ENCODE results near the gene IKZF3. TPM values are rescaled to one million over a fixed set of nuclear protein-coding genes. Genes with fewer than 3 reads are reported as not detected.

The IKZF3 gene
- total RNA-seq, 6 experiments from 2014 or later, result 0.22 to 1.9 (median 0.92) TPM

DNA sequence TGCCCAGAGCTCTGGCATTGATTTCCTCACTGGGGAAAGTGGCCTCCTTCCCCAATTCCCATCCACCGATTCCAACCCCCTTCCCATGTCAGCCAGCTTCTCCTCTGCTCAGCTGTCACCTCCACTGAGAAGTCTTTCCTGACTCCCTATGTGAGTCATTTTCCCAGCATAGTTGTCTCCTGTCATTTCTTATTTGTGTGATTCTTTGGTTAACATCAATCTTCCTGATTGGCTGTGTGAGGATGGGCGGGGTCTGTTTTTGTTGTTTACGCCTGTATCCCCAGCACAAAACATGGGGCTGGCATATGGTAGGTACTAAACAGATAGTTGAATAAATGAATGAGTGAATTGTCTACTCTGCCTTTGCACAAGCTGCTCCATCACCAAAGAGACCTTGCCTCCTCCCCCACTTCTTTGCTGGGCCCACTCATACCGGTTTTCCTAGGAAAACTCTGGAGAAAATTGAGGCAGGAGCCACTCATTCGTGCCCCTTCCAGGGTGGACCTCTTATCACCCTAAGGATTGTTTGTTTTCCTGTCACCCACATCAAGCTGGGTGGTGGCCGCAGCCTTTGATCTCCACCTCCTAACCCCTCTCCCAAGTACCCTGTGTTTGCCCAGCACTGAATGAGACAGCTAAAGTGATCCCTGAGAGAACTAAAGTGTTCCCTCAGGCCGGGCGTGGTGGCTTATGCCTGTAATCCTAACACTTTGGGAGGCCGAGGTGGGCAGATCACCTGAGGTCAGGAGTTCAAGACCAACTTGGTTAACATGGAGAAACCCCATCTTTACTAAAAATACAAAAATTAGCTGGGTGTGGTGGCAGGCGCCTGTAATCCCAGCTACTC lies 127.6 kb downstream of the IKZF3 start:
- no peak for ATAC-seq
- WGBS (ENCODE audit: insufficient coverage, low coverage, low lambda C conversion rate, missing lambda C conversion rate), result 58% methylated on average over 6 of the region's 10 CpGs
- H3K27ac ChIP-seq, result peak overlapping the region in 2 of 3 donors; percentile 94
- intact Hi-C loops (cut with DNase I), result no loop called here
- TF ChIP-seq, protein P1, sequence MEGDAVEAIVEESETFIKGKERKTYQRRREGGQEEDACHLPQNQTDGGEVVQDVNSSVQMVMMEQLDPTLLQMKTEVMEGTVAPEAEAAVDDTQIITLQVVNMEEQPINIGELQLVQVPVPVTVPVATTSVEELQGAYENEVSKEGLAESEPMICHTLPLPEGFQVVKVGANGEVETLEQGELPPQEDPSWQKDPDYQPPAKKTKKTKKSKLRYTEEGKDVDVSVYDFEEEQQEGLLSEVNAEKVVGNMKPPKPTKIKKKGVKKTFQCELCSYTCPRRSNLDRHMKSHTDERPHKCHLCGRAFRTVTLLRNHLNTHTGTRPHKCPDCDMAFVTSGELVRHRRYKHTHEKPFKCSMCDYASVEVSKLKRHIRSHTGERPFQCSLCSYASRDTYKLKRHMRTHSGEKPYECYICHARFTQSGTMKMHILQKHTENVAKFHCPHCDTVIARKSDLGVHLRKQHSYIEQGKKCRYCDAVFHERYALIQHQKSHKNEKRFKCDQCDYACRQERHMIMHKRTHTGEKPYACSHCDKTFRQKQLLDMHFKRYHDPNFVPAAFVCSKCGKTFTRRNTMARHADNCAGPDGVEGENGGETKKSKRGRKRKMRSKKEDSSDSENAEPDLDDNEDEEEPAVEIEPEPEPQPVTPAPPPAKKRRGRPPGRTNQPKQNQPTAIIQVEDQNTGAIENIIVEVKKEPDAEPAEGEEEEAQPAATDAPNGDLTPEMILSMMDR (IDR thresholded peaks at IDR 0.05), result no peak
- TF ChIP-seq POLR2A (IDR thresholded peaks at IDR 0.05), result no peak
- H3K36me3 ChIP-seq, result no peaks in the 10 kb centered on the region
- peaks cover 0 to 15% (median 5%) of the 10 kb centered on the region in 4 donors for H3K4me1 ChIP-seq
- no peak for DNase-seq
- H3K9me3 ChIP-seq, result no peaks in the 10 kb centered on the region
- H3K4me3 ChIP-seq, result peak overlapping the region in 2 of 3 donors; percentile 72 to 82
- no peaks in the 10 kb centered on the region for H3K27me3 ChIP-seq

DNA sequence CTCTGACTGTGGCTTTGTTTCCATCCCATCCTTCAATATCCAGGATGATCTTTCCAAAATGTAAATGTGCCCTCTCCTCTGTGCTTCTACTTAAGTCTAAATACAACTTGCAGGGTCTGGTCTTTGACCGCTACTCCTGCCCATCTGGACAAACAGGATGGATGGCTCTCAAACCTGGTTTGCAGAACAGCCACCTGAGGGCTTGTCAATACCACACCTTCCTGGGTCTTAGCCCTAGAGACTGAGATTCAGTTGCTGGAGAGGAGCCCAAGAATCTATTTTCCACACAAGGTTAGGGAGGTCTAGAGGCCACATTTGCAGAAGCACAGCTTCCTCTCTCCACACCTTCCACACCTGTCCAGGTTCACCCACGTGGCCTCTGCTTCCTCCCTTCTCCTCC lies 128.2 kb downstream of the IKZF3 start:
- Histone ChIP-seq H3K36me3 (no peaks in the 10 kb centered on the region), H3K4me3 (no peak overlapping the region), H3K9me3 (no peaks in the 10 kb centered on the region), H3K27ac (no peak overlapping the region), H3K27me3 (no peaks in the 10 kb centered on the region), H3K4me1 (peaks cover 0 to 14% (median 5%) of the 10 kb centered on the region in 4 donors)
- WGBS (ENCODE audit: insufficient coverage, low coverage, low lambda C conversion rate, missing lambda C conversion rate), result 75% methylated on average over 2 of the region's 2 CpGs
- TF ChIP-seq, protein P1 (IDR thresholded peaks at IDR 0.05), result no peak
- TF ChIP-seq POLR2A (IDR thresholded peaks at IDR 0.05), result no peak
- no peak for DNase-seq
- ATAC-seq, result no peak
- intact Hi-C loops (cut with DNase I), result no loop called here

- intact Hi-C loops (cut with DNase I), result no loop called here
- TF ChIP-seq, protein P1 (IDR thresholded peaks at IDR 0.05), result no peak
- TF ChIP-seq POLR2A (IDR thresholded peaks at IDR 0.05), result no peak
- peaks cover 0 to 3% (median 0%) of the 10 kb centered on the region in 4 donors for H3K36me3 ChIP-seq
- DNase-seq (no peak), ATAC-seq (no peak)
- 81% methylated on average over 3 of the region's 3 CpGs for WGBS (ENCODE audit: insufficient coverage, low coverage, low lambda C conversion rate, missing lambda C conversion rate)
- no peaks in the 10 kb centered on the region for H3K9me3 ChIP-seq
- H3K4me1 ChIP-seq, result peaks cover 0 to 11% (median 3%) of the 10 kb centered on the region in 4 donors
- H3K4me3 ChIP-seq, result no peak overlapping the region
- H3K27ac ChIP-seq, result no peak overlapping the region
- H3K27me3 ChIP-seq, result no peaks in the 10 kb centered on the region
These were observed 131.5 kb downstream of the IKZF3 start for GRCh38 chr17:39732586-39732985.

GRCh38 chr17:39730095-39730921 lies 133.8 kb downstream of the IKZF3 start, which contains the start of gene MIEN1:
MIEN1 (minus strand) TSS chr17:39730532; CDS start chr17:39730495, 37 bp downstream.
- H3K4me1 ChIP-seq, result peaks cover 0 to 8% (median 3%) of the 10 kb centered on the region in 4 donors
- H3K36me3 ChIP-seq, result peaks cover 0 to 3% (median 0%) of the 10 kb centered on the region in 4 donors
- DNase-seq, result peak; percentile 93 to 94 (median 93)
- H3K9me3 ChIP-seq, result no peaks in the 10 kb centered on the region
- ATAC-seq, result peak; percentile 97 to 100 (median 98)
- peak; percentile 80 for TF ChIP-seq POLR2A (IDR thresholded peaks at IDR 0.05)
- TF ChIP-seq, protein P1 (IDR thresholded peaks at IDR 0.05), result peak; percentile 86 to 97 (median 91)
- no peaks in the 10 kb centered on the region for H3K27me3 ChIP-seq
- H3K27ac ChIP-seq, result peak within 1 kb of the TSS; percentile 84 to 91 (median 85)
- under 1% methylated on average over 25 of the region's 65 CpGs for WGBS (ENCODE audit: insufficient coverage, low coverage, low lambda C conversion rate, missing lambda C conversion rate)
- peak within 1 kb of the TSS; percentile 56 to 93 (median 74) for H3K4me3 ChIP-seq
- intact Hi-C loops (cut with DNase I), result no loop called here

Measured in right lobe of liver (tissue), 6 donors.